ENCODE data around the gene PTK6. TPM values are rescaled to one million over a fixed set of nuclear protein-coding genes. Genes with fewer than 3 reads are reported as not detected.

PTK6 gene
- total and polyA plus RNA-seq, 2 of the 13 experiments (the other 11 are each of a cell fraction or from before 2014, with no cell fraction given) = 0.08 TPM; not detected in 1

DNA sequence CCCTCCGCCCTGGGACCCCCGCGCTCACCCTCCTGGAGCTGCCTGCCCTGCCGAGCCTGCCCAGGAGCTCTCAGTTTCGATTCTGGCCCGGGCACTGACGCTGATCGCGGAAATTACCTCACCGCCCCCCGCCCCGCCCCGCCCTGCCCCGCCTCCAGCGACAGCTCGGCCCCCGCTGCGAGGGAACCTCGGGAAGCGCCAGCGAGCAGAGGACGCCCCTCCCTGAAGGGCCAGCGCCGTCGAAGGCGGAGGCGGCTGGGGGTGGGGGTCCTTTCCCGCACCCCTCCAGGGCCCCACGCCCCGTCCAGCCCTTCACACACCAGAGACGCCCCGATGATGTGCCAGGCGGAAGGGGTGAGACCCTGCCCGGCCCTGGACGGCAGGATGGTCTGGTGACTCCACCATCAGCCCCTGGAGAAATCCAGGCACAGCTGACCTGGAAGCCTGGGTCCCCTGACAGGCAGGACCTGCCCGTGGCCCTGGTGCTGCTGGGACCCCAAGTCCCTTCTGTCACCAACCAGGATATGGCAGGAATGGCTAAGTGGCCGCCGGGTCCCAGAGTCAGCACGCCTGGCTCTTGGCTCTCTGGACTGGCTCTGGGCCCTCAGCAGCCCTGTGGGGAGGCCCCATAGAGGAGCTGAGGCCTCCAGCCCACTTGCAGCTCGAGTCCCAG is 37.1 kb upstream of the PTK6 start, which contains the start of gene HELZ2 (continued):
- TF ChIP-seq RBFOX2 (IDR thresholded peaks at IDR 0.05; ENCODE audit: low read depth, low read length) (peak; percentile 65; the same call in 1 of the 2 replicates), ZBTB38 (CRISPR knock-in tag; IDR thresholded peaks at IDR 0.05) (peak; percentile 68; the same call in 1 of the 2 replicates), ZNF335 (CRISPR knock-in tag; IDR thresholded peaks at IDR 0.05) (0 out of 2 replicates have a peak, but pooled peaks have one; percentile 37), JARID2 (CRISPR knock-in tag; IDR thresholded peaks at IDR 0.05; ENCODE audit: insufficient replicate concordance) (peak; percentile 54), KMT2B (CRISPR knock-in tag; IDR thresholded peaks at IDR 0.05) (no peak), CBFB (CRISPR knock-in tag; IDR thresholded peaks at IDR 0.05) (0 out of 2 replicates have a peak, but pooled peaks have one; percentile 56), MAZ (IDR thresholded peaks at IDR 0.05; ENCODE audit: borderline replicate concordance, low read depth, low read length) (peak; percentile 40; the same call in 1 of the 2 replicates), MAZ (CRISPR knock-in tag; IDR thresholded peaks at IDR 0.05; ENCODE audit: low read depth) (peak; percentile 74), PTBP1 (IDR thresholded peaks at IDR 0.05; ENCODE audit: low read depth, low read length, poor library complexity, severe bottlenecking) (peak; percentile 86), CCAR2 (optimal IDR thresholded peaks at IDR 0.05; ENCODE audit: low read depth, low read length) (no peak), NCOA1 (CRISPR knock-in tag; IDR thresholded peaks at IDR 0.05) (no peak), TOE1 (CRISPR knock-in tag; IDR thresholded peaks at IDR 0.05) (no peak), SALL2 (CRISPR knock-in tag; IDR thresholded peaks at IDR 0.05) (peak; percentile 66; the same call in 1 of the 2 replicates), SPEN (CRISPR knock-in tag; IDR thresholded peaks at IDR 0.05; ENCODE audit: low read depth) (peak; percentile 77; the same call in 1 of the 2 replicates), TP53 (CRISPR knock-in tag; conservative IDR thresholded peaks at IDR 0.05) (peak; percentile 79; the same call in 1 of the 2 replicates), ZNF644 (CRISPR knock-in tag; IDR thresholded peaks at IDR 0.05; ENCODE audit: low read depth) (no peak), ZNF34 (CRISPR knock-in tag; IDR thresholded peaks at IDR 0.05; ENCODE audit: borderline replicate concordance) (no peak), ATM (IDR thresholded peaks at IDR 0.05; ENCODE audit: borderline replicate concordance) (no peak), ZNF883 (CRISPR knock-in tag; IDR thresholded peaks at IDR 0.05; ENCODE audit: not compliant biosample characterization) (peak; percentile 52), SIN3A (IDR thresholded peaks at IDR 0.05; ENCODE audit: borderline replicate concordance, low read depth, low read length) (peak; percentile 78; the same call in 1 of the 2 replicates), ZNF264 (CRISPR knock-in tag; IDR thresholded peaks at IDR 0.05) (peak; percentile 73; the same call in 1 of the 2 replicates), ZNF530 (CRISPR knock-in tag; IDR thresholded peaks at IDR 0.05; ENCODE audit: low read depth) (no peak), HNF4G (IDR thresholded peaks at IDR 0.05; ENCODE audit: borderline replicate concordance, low read depth, low read length) (no peak), HNF4G (CRISPR knock-in tag; IDR thresholded peaks at IDR 0.05; ENCODE audit: borderline replicate concordance, low read depth) (no peak), MYNN (CRISPR knock-in tag; IDR thresholded peaks at IDR 0.05; ENCODE audit: low read depth) (0 out of 2 replicates have a peak, but pooled peaks have one; percentile 81), NCOA2 (CRISPR knock-in tag; IDR thresholded peaks at IDR 0.05) (peak; percentile 12; the same call in 1 of the 2 replicates), THYN1 (CRISPR knock-in tag; IDR thresholded peaks at IDR 0.05; ENCODE audit: borderline replicate concordance, low read depth) (no peak)
- TF ChIP-seq, protein P1, sequence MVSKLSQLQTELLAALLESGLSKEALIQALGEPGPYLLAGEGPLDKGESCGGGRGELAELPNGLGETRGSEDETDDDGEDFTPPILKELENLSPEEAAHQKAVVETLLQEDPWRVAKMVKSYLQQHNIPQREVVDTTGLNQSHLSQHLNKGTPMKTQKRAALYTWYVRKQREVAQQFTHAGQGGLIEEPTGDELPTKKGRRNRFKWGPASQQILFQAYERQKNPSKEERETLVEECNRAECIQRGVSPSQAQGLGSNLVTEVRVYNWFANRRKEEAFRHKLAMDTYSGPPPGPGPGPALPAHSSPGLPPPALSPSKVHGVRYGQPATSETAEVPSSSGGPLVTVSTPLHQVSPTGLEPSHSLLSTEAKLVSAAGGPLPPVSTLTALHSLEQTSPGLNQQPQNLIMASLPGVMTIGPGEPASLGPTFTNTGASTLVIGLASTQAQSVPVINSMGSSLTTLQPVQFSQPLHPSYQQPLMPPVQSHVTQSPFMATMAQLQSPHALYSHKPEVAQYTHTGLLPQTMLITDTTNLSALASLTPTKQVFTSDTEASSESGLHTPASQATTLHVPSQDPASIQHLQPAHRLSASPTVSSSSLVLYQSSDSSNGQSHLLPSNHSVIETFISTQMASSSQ (IDR thresholded peaks at IDR 0.05; ENCODE audit: low read depth) = no peak
- TF ChIP-seq, protein P1 (CRISPR knock-in tag; IDR thresholded peaks at IDR 0.05; ENCODE audit: borderline replicate concordance) = no peak

All from HepG2 (cell line).